GM12892 (cell line): ENCODE measurements around the gene CKS1B.
"Not testable (repeated sequence)": the region's sequence is repeated elsewhere in the genome, so short reads cannot be mapped to it uniquely, and the experiment has no call there.

Experiments used
- DNase-seq: peaks from one replicate; pipeline ENCODE4 v3.0.0; 2011; ENCODE audit not compliant: insufficient read length
- FAIRE-seq: peaks from 2 replicates; lab custom pipeline; 2011; peaks lifted over from hg19 to GRCh38; lab: Jason Lieb, UNC
- POLR2A ChIP-seq: IDR thresholded peaks from 2 replicates; pipeline ENCODE4 v1.6.1; 2011; ENCODE audit warnings: low read depth, low read length, control low read depth
- POLR2AphosphoS5 ChIP-seq: IDR thresholded peaks from 2 replicates; pipeline ENCODE4 v1.6.1; 2011; ENCODE audit warnings: low read depth, low read length, control low read depth
- TAF1 ChIP-seq: IDR thresholded peaks from 2 replicates; pipeline ENCODE4 v1.6.1; 2011; ENCODE audit warnings: low read depth, mild to moderate bottlenecking, control low read depth, low read length, borderline replicate concordance

Gene CKS1B

GRCh38 chr1:154971341-154971998, 3.0 kb upstream of the CKS1B start:
- DNase-seq (no peak), FAIRE-seq (no peak)
- TF ChIP-seq POLR2AphosphoS5 (no peak), TAF1 (no peak), POLR2A (no peak)

DNA sequence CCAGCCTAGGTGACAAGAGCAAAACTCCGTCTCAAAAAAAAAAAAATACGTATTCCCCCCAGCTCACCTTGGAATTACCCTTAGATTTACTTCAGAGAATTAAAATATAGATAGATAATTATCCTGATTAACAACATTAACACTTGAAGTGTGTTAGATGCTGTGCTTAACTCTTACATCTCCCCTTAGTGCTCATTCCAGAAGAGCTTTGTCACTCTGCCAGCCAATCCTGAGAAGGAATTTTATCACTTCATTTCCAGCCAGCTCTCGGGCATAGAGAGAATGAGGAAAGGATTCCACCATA, 2.3 kb upstream of the CKS1B start:
- no peak for FAIRE-seq

DNA sequence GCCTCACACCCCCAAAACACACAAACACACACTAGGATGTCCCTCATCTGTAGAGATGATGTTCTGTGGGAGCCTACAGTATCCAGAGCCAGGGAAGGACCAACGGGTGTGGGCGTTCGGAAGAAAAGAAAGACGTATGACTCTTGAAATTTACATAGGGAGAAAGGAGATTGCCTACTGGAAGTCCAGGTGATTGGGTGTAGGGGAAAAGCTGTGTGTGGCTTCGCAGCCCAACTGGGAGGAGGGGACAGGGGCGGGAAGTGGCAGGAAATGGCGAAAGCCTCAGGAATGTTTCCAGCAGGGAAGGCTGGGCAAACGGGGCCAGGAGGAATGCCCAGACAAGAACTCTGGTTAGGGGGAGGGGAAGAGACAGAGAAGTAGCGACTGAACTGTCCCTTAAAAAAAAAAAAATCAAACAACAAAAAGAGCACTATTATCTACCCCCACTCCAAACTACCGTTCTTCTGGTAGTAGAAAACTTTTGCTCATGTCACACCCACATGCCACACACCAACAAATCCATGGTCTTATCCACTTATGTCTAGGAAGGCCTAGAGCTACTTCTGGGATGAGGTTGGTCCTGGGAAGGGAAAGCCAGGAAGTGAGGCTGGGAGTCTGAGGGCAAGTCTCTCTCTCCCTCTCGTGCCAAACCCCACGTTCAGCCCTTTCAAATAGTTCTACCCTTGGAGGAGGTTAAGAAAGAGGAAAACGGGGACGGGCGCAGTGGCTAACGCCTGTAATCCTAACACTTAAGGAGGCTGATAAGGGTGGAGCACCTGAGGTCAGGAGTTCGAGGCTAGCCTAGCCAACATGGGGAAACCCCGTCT, 1.8 kb upstream of the CKS1B start:
- TF ChIP-seq POLR2AphosphoS5 (no peak), POLR2A (no peak), TAF1 (no peak)
- FAIRE-seq (no peak), DNase-seq (no peak)

More for the DNA sequence above, 2.3 kb upstream of the CKS1B start:
- no peak for TF ChIP-seq POLR2AphosphoS5
- no peak for TF ChIP-seq TAF1
- TF ChIP-seq POLR2A, result no peak
- no peak for DNase-seq

- TF ChIP-seq POLR2AphosphoS5 (no peak; the same call in 1 of the 2 replicates), POLR2A (peak; percentile 43), TAF1 (no peak)
- DNase-seq, result peak; percentile 79
- FAIRE-seq, result peak; percentile 78
These were observed 958 bp upstream of the CKS1B start for GRCh38 chr1:154973344-154974101.

GRCh38 chr1:154974808-154975408, 427 bp downstream of the CKS1B start:
- DNase-seq (peak; percentile 76), FAIRE-seq (no peak)
- TF ChIP-seq POLR2AphosphoS5 (peak; percentile 61; the same call in 1 of the 2 replicates), TAF1 (no peak), POLR2A (peak; percentile 41; the same call in 1 of the 2 replicates)

GRCh38 chr1:154975409-154976059, 1.1 kb downstream of the CKS1B start:
- DNase-seq, result no peak
- no peak for TF ChIP-seq POLR2AphosphoS5
- no peak for TF ChIP-seq POLR2A
- no peak for TF ChIP-seq TAF1
- peak; percentile 57 for FAIRE-seq

DNA sequence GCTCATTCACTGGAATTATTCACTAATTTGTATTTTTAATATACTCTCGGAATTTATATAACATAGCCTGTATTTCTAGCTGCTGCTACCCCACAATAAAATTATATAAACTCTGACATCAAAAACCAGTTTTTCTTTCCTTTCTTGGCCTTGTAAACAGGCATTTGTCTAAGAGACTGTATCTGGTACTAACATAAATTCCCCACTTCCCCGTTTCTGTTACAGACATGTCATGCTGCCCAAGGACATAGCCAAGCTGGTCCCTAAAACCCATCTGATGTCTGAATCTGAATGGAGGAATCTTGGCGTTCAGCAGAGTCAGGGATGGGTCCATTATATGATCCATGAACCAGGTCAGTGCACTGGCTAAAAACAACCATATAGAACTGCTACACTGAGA, 3.3 kb downstream of the CKS1B start:
- not testable (repeated sequence) for DNase-seq, FAIRE-seq

GRCh38 chr1:154978360-154978759, 3.9 kb downstream of the CKS1B start:
- DNase-seq (no peak), FAIRE-seq (no peak)
- TF ChIP-seq TAF1, result no peak
- no peak for TF ChIP-seq POLR2A
- no peak for TF ChIP-seq POLR2AphosphoS5

GRCh38 chr1:154982341-154982740, 7.9 kb downstream of the CKS1B start:
- no peak for TF ChIP-seq POLR2A
- no peak for TF ChIP-seq POLR2AphosphoS5
- no peak for TF ChIP-seq TAF1
- no peak for DNase-seq
- FAIRE-seq, result no peak

DNA sequence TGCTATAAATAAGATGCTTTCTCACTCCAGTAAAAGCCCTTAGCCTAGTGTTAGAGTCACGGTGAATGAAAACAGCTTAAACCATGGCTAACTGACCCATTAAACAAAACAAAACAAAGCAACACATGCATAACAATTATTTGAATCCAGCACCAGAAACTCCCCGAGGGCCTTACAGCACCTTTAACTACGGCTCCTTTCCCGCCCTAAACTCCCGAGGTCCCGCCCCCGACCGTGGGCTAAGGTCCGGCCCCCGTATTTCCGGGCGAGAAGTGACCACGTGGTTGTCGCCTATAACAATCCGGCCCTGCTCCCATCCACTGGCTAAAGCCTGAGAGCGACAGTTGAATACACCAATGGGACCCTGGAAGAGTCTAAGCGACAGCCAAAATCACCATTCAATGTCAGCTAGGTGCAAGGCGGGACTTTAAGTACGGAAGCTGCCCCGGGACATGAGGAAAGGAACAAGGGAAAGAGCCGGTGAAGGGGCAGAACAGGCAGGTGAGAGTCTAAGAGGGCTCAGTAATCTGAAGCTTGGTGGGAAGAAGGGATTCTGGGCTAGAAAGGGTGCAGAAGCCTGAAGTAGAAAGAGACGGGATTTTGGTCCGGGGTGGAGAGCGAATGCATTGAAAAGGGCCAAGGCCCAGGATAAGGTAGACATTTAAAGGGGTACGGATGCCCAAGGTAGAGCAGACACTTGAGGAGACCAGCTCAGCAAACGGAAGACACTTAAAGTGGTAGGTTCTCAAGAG, 8.6 kb downstream of the CKS1B start, which contains the start of gene FLAD1:
FLAD1 (plus strand) TSS at position 448 of the 752 bp plus-strand sequence. CDS start 351 bp downstream, outside the sequence.
- FAIRE-seq (peak; percentile 92), DNase-seq (peak; percentile 99)
- TF ChIP-seq TAF1, result peak; percentile 35; the same call in 1 of the 2 replicates
- peak; percentile 84 for TF ChIP-seq POLR2A
- peak; percentile 91 for TF ChIP-seq POLR2AphosphoS5
